Activated CD4-positive, alpha-beta T cell treated with anti-CD3 and anti-CD28 coated beads for 36 hours (primary cell): ENCODE measurements around the gene LAMA3. TPM values are rescaled to one million over a fixed set of nuclear protein-coding genes. Genes with fewer than 3 reads are reported as not detected.

Experiments used
- total RNA-seq, 2 experiments: library from RNA; stranded (reverse); gene quantifications; one replicate each; pipeline ENCODE4 v1.2.3, GENCODE V29; 2021

LAMA3 gene
- total RNA-seq, 2 experiments from 2014 or later = 0.07 to 0.09 TPM

Other genes with a start within 250 kb of the LAMA3 start
- gene RIOK3, start 236.2 kb upstream of the LAMA3 start, total RNA-seq = 10 to 100 TPM; 71.1 to 71.2 TPM
- gene RMC1, start 185.9 kb upstream of the LAMA3 start, total RNA-seq = 10 to 100 TPM; 28.7 to 29.8 TPM
- 10 to 100 TPM; 21.6 to 29.2 TPM for gene NPC1, start 102.9 kb upstream of the LAMA3 start, total RNA-seq
- gene ANKRD29, start 26.5 kb upstream of the LAMA3 start, total RNA-seq = under 1 TPM; 0.21 TPM